BJ (cell line): ENCODE data around the gene LYPD6B. TPM values are rescaled to one million over a fixed set of nuclear protein-coding genes. Genes with fewer than 3 reads are reported as not detected.

ENCODE experiments used
- CTCF ChIA-PET: fragments of 350-600 bp; formaldehyde crosslinking; extraction: SDS; loops from one replicate; lab custom pipeline; 2021; ENCODE audit warnings: antibody characterized with exemption, inconsistent platforms; lab: Yijun Ruan, JAX
- POLR2A ChIA-PET: fragments of 300-600 bp; sonication (Branson Sonifier 250); formaldehyde crosslinking; extraction: SDS; loops from one replicate; lab custom pipeline; 2021; ENCODE audit warnings: antibody characterized with exemption; lab: Charles Lee
- DNase-seq: peaks from one replicate; pipeline ENCODE4 v3.0.0-alpha.2; 2011; ENCODE audit warnings: low read depth
- H3K27me3 ChIP-seq: 2 replicates; pipeline ENCODE4 v1.6.0; 2011; ENCODE audit warnings: low read length; ENCODE audit not compliant: control insufficient read depth, insufficient read depth
- H3K36me3 ChIP-seq: 2 replicates; pipeline ENCODE4 v1.5.1; 2011; ENCODE audit warnings: low read length; ENCODE audit not compliant: control insufficient read depth, insufficient read depth
- H3K4me3 ChIP-seq: 2 replicates; pipeline ENCODE4 v1.5.1; 2011; ENCODE audit warnings: low read depth, mild to moderate bottlenecking, control low read depth, low read length
- CTCF ChIP-seq: IDR thresholded peaks from 2 replicates; pipeline ENCODE4 v1.5.1; 2011; ENCODE audit warnings: low read depth, mild to moderate bottlenecking, control low read depth, inconsistent platforms, low read length, moderate library complexity; ENCODE audit not compliant: insufficient read depth
- polyA plus RNA-seq: library from polyadenylated mRNA; depleted of rRNA; stranded (reverse); fragments of >200 nt; gene quantifications from 2 replicates; pipeline ENCODE4 v1.2.3, GENCODE V29; 2011

Gene LYPD6B
- polyA plus RNA-seq, 1 experiment: 19.1 TPM

GRCh38 chr2:149063177-149063576 is 24.7 kb downstream of the LYPD6B start:
- Histone ChIP-seq H3K36me3 (no peaks in the 10 kb centered on the region), H3K27me3 (no peaks in the 10 kb centered on the region), H3K4me3 (no peak overlapping the region)
- ChIA-PET POLR2A (no interaction called here), CTCF (no interaction called here)
- DNase-seq: no peak
- no peak for TF ChIP-seq CTCF

GRCh38 chr2:149064365-149064841 is 25.9 kb downstream of the LYPD6B start:
- ChIA-PET CTCF (no interaction called here), POLR2A (no interaction called here)
- DNase-seq: no peak
- TF ChIP-seq CTCF: no peak
- Histone ChIP-seq H3K4me3 (no peak overlapping the region), H3K27me3 (no peaks in the 10 kb centered on the region), H3K36me3 (no peaks in the 10 kb centered on the region)

- H3K36me3 ChIP-seq: no peaks in the 10 kb centered on the region
- ChIA-PET CTCF (interaction anchor here (0.6 to 1.1 kb wide), 2 partner anchors 11 to 28 kb away, joined by 3 read pairs; no protein-coding TSS in a partner anchor), POLR2A (no interaction called here)
- H3K27me3 ChIP-seq: no peaks in the 10 kb centered on the region
- DNase-seq: no peak
- TF ChIP-seq CTCF: no peak
- no peak overlapping the region for H3K4me3 ChIP-seq
These were observed 26.5 kb downstream of the LYPD6B start for GRCh38 chr2:149064856-149065630.

- Histone ChIP-seq H3K27me3 (no peaks in the 10 kb centered on the region), H3K4me3 (no peak overlapping the region), H3K36me3 (no peaks in the 10 kb centered on the region)
- CTCF ChIA-PET: no interaction called here
- POLR2A ChIA-PET: no interaction called here
- TF ChIP-seq CTCF: no peak
- no peak for DNase-seq
These were observed 29.9 kb downstream of the LYPD6B start for GRCh38 chr2:149068225-149068995.
